KOPT-K1 (cell line): ENCODE measurements around the gene PCBD1.

Source experiments
- H3K27ac ChIP-seq: fragments of 200-600 bp; sonication (generic); 2 replicates; pipeline ENCODE4 v1.5.1; 2016; ENCODE audit warnings: antibody characterized with exemption, mild to moderate bottlenecking, low read depth, low read length; ENCODE audit not compliant: poor library complexity, severe bottlenecking
- H3K36me3 ChIP-seq: fragments of 200-600 bp; sonication (generic); 2 replicates; pipeline ENCODE4 v1.5.1; 2017; ENCODE audit warnings: antibody characterized with exemption, mild to moderate bottlenecking, low read length, moderate library complexity; ENCODE audit not compliant: insufficient read depth
- H3K9me3 ChIP-seq: fragments of 200-600 bp; sonication (generic); 2 replicates; pipeline ENCODE4 v1.5.1; 2017; ENCODE audit warnings: antibody characterized with exemption, low read length, mild to moderate bottlenecking; ENCODE audit not compliant: insufficient read depth, poor library complexity, severe bottlenecking

PCBD1 gene

DNA sequence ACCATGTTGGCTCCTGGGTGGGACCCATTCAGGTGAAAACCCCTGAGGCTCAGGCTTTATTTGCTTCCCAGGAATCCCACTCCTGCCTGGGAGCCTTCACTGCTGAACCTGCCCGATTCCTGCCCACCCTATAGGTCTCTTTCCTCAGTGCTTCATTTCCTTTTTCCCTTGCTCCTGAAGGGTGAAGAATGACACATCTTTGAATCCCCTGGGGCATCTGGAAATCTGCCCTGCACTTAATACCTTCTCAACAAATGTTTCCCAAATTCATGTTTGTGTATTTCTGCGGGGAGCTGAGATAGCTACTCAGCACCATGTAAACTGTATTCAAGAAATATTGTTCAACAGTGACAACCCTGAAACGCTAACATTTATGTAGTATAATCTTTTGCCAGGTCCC, 10.3 kb upstream of the PCBD1 start:
- Histone ChIP-seq H3K9me3 (no peaks in the 10 kb centered on the region), H3K36me3 (no peaks in the 10 kb centered on the region), H3K27ac (no peak overlapping the region)

DNA sequence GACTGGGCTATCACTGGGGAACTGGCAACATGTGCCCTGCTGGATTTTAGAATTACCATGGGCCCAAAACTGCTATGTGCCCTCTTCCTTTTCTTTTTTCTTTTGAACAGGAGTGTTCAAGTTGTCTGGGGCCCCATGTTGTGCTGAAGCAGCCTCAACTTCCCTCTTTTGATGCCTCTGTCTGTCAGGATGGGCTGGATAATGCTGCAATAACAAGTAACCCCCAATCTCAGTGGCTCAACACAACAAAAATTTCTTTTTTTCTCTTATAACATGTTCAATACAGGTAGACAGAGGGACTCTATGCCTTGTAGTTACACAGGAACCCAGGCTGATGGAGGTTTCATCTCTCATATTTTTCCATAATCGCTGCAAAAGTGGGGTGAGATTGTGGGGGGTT, 8.2 kb upstream of the PCBD1 start:
- Histone ChIP-seq H3K27ac (no peak overlapping the region), H3K9me3 (no peaks in the 10 kb centered on the region), H3K36me3 (no peaks in the 10 kb centered on the region)

DNA sequence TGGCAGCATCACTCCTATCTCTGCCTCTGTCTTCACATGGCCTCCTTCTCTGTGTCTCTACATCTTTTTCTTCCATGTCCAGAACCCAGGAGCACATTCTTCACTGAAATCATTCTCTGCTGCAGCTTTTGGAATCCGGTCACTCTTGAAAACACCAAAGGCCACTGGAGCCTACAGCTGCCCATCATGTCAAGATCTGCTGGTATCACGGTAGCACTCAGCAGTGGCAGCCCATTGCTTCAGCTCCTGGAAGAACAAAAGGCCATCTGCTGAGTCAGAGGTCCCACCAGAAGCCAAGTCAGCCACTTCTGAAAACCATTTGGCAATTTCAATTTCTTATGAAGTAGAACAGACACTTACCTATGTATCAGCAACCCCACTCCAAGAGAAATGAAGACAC, 6.1 kb upstream of the PCBD1 start:
- Histone ChIP-seq H3K27ac (no peak overlapping the region), H3K36me3 (no peaks in the 10 kb centered on the region)

DNA sequence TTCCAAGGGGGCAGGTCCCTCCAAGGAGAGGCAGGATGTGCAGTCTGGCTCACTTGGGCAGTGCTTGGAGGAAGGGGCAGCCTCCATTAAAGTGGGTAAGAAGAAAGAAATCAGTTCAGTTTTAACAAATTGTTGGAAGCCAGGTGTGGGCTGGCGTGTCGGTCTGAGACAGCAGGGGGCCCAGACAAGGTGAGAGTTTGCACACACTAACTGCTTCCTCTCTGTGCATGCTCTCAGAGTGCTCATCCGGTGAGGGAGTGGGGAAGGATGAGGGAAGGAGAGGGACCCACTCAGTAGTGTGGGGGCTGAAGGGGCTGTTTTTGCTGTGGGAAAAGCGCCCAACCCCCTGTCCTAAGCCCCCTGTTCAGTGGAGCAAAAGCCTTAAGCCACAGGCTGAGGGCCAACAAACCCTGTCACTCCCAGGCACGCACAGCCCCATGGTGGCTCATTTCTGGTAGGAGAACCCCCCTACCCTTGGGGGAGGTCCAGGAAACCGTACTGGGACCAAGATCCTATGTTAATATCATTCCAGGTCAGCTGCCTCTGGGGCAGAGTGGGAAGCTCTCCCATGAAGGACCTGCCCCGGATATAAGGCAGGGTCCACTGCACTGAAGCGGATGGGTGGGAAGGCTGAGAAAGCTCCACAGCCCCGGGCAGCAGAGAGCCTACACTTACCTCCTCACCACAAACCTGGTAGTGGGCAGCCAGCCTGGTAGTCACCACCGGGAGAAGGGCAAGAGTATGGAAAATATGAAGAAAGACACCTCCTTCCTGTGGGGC, 5.1 kb upstream of the PCBD1 start:
- no peak overlapping the region for H3K27ac ChIP-seq
- H3K9me3 ChIP-seq = no peaks in the 10 kb centered on the region
- H3K36me3 ChIP-seq = no peaks in the 10 kb centered on the region

More for the DNA sequence above, 6.1 kb upstream of the PCBD1 start:
- no peaks in the 10 kb centered on the region for H3K9me3 ChIP-seq

DNA sequence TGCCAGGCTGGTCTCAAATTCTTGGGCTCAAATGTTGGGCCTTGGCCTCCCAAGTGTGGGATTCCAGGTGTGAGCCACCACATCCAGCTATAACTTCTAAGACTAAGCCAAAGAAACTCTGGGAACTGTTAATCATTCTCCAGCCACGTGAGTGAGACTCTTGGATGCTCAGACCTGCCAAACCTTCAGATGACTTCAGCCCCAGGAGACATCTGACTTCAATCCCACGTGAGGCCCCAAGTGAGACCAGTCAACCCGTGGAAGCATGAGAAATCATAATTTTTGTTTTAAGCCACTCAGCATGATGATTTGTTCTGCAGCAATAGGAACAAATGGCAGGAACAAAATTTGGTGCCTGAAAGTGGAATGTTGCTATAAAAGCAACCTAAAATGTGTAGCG, 4.3 kb upstream of the PCBD1 start:
- Histone ChIP-seq H3K9me3 (no peaks in the 10 kb centered on the region), H3K36me3 (no peaks in the 10 kb centered on the region), H3K27ac (no peak overlapping the region)

DNA sequence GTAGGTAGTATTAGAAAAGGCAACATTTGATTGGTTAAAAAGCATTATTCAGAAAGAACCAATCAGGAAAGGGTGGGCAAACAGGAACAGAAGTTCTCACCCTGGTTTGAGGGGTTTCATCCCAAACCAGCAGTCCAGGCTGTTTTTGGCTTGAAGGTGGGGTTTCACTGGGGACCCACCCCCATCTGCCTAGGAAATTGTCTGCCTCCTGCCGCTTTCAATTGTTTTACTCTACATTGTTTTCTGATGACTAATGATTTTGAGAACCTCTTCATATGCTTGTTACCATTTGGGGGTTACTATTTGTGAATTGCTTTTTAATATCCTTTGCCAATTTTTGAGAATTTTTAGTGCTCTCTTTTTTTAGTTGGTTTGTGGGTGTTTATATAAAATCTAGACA, 3.3 kb upstream of the PCBD1 start:
- Histone ChIP-seq H3K36me3 (no peaks in the 10 kb centered on the region), H3K9me3 (no peaks in the 10 kb centered on the region), H3K27ac (no peak overlapping the region)

DNA sequence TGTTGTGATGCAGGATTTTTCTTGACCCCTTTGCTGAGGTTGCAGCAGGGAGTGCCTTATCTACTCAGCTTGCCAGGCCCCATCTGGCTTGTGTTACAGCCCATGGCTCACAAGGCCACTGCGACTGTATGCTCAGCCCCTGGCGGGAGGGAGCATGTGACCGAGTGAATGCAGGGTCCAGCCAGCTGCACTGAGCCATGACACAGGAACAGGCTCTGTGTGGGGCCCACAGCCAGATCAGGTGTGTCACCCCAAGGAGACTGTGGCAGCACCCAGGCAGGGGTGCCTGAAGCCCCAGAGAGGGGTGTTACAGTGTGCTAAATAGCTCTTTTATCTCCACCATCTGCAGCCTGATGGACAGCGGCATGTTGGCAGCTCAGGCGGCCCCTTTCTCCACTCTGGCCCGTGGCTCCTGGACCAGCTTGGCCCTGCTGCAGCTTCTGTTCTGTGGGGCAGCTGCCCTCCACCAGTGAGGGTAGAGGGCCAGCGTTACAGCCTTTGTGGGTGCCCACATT, 2.6 kb upstream of the PCBD1 start:
- no peak overlapping the region for H3K27ac ChIP-seq
- no peaks in the 10 kb centered on the region for H3K9me3 ChIP-seq
- no peaks in the 10 kb centered on the region for H3K36me3 ChIP-seq

DNA sequence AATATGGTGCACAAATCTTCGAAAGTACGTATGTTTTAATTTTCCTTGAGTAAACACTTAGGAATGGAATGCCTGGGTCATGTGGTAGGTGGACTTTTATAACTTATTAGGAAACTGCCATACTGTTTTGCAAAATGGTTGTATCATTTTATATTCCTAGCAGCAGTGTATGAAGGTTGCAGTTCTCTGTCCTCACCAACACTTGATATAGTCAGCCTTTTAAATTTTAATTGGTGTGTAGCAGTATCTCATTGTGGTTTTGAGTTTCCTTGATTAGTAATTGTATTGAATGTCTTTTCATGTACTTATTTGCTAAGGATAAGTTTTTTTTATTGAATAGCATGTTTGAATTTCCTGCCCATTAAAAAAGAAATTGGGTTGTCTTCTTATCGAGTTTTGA, 926 bp upstream of the PCBD1 start:
- no peaks in the 10 kb centered on the region for H3K36me3 ChIP-seq
- H3K27ac ChIP-seq = no peak overlapping the region
- H3K9me3 ChIP-seq = no peaks in the 10 kb centered on the region

DNA sequence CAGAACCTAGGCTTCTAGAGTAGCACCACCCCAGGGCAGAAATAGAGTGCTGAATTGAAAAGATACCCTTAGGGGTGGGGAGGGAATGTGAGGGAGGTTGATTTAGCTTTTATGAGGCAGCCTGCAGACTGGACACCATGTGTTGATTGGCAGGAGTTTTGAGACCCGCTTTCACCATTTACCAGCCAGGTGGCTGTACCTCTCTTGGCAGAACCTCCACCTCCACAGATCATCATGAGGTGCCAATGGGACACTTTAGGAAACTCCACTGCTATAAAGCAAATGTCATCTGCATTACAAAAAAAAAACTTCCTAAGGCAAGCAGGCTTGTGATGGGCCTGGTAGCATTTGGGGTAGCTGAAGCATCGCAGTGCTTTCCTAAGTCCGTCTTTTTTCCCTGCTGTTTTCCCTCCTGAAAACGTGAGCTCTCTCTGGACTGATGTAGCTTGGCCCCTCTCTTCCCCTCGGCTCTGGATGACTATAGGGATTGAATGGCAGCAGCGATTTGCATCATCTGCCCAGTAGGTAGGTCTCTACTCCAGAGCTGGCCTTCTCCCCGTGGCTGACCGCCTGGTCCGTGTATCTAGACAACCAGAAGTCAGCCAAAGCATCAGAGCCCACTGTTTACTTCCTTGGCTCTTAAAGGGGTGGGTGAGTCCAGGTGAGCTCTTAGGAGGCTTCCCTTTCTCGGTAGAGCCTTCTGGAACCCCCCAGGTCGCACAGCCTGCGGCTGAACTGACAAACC, 1.3 kb downstream of the PCBD1 start:
- Histone ChIP-seq H3K27ac (peak overlapping the region; percentile 60), H3K9me3 (no peaks in the 10 kb centered on the region), H3K36me3 (peaks cover 11% of the 10 kb centered on the region; the same call in 1 of the 2 replicates)

DNA sequence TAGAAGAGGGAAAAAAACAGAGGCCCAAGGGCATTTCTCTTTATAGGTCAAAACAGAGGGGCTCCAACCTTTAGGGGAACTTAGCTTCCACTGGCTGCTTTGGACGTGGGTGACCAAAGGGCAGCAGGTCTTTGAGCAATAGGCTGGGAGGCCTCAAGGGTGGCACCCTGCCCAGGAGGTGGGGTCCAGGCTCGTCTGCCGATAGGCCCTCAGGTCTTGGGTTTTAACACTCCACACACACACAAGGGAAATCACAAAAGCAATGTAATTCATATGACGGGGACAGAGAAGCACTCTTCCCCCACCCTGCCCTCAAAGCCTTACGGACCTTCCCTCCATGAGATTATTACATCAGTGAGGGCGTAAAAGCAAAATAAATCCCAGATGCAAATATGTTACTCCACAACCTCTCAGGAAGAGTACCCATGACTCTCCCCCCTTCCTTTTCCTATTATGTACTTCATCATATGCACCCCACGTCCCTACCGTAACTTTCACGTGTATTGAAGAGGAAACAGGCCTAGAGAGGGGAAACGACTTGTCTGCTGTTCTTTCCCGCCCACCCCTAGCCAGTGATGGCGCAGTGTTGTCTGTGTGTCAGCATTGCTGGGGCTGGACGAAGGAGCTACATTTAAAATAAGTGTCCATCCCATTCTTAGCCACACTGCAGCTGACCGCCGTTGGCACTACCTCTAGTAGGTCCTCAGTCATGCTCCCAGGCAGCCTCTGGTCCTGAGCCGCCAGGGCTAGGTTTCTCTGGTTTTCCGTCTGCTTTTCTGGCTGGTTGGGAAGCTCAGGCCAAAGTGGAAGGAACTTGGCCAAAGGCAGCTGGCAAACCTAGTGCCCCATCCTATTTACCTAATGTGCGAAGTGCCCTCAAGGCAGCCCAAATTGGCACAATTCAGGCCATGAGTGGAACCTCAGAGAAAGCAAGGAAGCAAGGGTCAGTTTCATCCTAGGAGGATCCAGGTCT, 2.1 kb downstream of the PCBD1 start:
- Histone ChIP-seq H3K9me3 (no peaks in the 10 kb centered on the region), H3K27ac (no peak overlapping the region), H3K36me3 (peaks cover 11% of the 10 kb centered on the region; the same call in 1 of the 2 replicates)

DNA sequence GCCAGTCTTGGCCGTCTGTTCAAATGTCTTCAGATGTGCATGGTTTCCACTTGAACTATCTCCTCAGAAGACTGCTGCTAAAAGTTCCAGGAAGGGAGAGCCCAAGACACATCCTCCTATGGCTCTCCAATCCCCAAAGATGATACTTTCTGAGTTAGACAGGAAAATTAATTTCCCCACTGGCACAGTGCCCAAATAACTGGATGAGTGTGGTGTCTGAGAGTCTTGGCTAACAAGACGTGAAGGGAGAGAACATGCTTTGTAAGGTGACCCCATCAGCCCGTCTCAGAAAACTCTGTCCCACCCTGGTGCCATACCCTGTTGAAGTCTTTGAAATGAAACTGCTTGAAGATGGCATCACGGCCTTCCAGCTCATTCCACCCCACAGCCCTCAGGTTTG, 2.9 kb downstream of the PCBD1 start:
- Histone ChIP-seq H3K9me3 (no peaks in the 10 kb centered on the region), H3K27ac (no peak overlapping the region), H3K36me3 (peaks cover 11% of the 10 kb centered on the region; the same call in 1 of the 2 replicates)

DNA sequence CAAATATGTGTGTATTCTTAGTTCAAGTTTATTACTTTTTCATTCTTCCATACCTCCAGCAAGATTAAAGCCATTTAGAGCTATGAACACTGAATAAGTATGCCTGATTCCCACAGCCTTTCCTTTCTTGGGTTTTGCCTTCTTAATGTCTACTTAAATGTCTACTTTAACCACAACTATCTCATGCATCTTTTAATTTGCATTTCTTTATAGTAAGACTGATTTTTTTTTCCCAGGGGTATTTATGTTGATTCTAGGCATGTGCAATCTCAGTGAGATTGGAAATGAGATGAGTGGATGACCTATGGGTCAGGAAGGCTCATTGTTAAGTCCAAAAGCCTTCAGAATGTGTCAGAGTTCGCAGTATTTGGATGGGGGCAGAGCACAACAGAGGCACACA, 3.6 kb downstream of the PCBD1 start:
- no peak overlapping the region for H3K27ac ChIP-seq
- H3K36me3 ChIP-seq = peaks cover 11% of the 10 kb centered on the region; the same call in 1 of the 2 replicates
- H3K9me3 ChIP-seq = no peaks in the 10 kb centered on the region

DNA sequence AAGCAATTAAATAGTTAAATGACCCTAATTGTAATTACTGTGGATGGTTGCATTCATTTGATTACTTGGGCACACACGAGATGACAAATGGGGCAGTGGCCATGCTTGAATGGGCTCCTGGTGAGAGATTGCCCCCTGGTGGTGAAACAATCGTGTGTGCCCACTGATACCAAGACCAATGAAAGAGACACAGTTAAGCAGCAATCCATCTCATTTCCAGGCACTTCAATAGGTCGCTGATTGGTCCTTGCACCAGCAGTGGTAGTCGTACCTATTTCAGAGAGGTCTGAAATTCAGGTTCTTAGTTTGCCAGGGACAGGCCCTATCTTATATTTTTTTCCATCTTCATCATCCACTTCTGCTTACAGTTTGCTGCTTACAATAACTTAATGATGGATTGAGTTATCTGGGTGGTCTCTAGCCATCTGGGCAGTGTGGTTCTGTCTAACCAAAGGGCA, 8.3 kb downstream of the PCBD1 start:
- no peak overlapping the region for H3K27ac ChIP-seq
- peaks cover 37% of the 10 kb centered on the region; the same call in 1 of the 2 replicates for H3K36me3 ChIP-seq

DNA sequence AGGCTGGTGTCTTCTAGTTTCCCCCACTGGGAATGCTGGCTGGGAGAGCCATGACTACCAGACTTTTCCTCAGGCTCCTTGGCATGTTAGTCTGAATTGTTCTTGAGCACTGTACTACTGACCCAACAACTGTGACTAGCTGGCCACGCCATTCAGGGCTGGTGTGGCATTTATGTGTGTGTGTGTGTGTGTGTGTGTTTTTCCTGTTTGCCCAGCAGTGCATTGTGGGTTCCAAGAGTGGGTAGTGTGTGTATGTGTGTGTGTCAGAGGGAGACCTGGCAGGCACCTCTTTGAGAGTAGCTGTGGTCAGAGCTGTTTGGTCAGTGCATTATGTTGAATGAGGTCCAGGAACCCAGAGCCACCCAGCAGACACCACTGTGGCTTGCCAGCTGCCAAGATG, 9.2 kb downstream of the PCBD1 start:
- Histone ChIP-seq H3K36me3 (peaks cover 37% of the 10 kb centered on the region; the same call in 1 of the 2 replicates), H3K9me3 (no peaks in the 10 kb centered on the region)

More for the DNA sequence above, 8.3 kb downstream of the PCBD1 start:
- H3K9me3 ChIP-seq = no peaks in the 10 kb centered on the region

More for the DNA sequence above, 9.2 kb downstream of the PCBD1 start:
- no peak overlapping the region for H3K27ac ChIP-seq
